ENCODE results near the gene RBMS3. TPM values are rescaled to one million over a fixed set of nuclear protein-coding genes. Genes with fewer than 3 reads are reported as not detected.

RBMS3 gene
- total and polyA plus RNA-seq, 9 donors: 11.6 to 79.2 (median 63.1) TPM

DNA sequence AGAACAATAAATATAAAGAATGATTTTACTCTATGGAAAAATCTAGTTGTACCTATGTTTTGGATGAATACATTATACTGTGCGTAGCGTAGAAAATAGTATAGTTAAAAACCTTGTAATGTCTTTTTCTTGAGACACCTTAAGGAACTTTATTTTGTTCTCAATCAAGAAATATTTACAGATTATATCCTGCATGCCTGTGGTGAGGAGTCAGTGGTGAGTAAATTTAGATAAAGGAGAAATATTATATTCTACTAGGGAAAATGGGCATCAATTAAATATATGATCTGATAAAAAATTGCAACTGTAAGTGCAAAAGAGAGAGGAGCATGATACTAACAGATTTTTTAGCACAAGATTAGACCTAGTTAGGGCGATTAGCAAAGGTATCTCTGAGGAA, 157.7 kb downstream of the RBMS3 start:
- no peak overlapping the region for H3K4me3 ChIP-seq
- TF ChIP-seq, protein P1, sequence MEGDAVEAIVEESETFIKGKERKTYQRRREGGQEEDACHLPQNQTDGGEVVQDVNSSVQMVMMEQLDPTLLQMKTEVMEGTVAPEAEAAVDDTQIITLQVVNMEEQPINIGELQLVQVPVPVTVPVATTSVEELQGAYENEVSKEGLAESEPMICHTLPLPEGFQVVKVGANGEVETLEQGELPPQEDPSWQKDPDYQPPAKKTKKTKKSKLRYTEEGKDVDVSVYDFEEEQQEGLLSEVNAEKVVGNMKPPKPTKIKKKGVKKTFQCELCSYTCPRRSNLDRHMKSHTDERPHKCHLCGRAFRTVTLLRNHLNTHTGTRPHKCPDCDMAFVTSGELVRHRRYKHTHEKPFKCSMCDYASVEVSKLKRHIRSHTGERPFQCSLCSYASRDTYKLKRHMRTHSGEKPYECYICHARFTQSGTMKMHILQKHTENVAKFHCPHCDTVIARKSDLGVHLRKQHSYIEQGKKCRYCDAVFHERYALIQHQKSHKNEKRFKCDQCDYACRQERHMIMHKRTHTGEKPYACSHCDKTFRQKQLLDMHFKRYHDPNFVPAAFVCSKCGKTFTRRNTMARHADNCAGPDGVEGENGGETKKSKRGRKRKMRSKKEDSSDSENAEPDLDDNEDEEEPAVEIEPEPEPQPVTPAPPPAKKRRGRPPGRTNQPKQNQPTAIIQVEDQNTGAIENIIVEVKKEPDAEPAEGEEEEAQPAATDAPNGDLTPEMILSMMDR (IDR thresholded peaks at IDR 0.05): no peak
- no peaks in the 10 kb centered on the region for H3K9me3 ChIP-seq
- DNase-seq: no peak
- H3K27me3 ChIP-seq: no peaks in the 10 kb centered on the region
- H3K4me1 ChIP-seq (ENCODE audit: insufficient read depth): no peaks in the 10 kb centered on the region
- H3K27ac ChIP-seq: no peak overlapping the region
- intact Hi-C loops (cut with DNase I): no loop called here
- no peaks in the 10 kb centered on the region for H3K36me3 ChIP-seq
- WGBS, 3 donors: 95 to 96% (median 96%) methylated on average over 3 of the region's 3 CpGs

DNA sequence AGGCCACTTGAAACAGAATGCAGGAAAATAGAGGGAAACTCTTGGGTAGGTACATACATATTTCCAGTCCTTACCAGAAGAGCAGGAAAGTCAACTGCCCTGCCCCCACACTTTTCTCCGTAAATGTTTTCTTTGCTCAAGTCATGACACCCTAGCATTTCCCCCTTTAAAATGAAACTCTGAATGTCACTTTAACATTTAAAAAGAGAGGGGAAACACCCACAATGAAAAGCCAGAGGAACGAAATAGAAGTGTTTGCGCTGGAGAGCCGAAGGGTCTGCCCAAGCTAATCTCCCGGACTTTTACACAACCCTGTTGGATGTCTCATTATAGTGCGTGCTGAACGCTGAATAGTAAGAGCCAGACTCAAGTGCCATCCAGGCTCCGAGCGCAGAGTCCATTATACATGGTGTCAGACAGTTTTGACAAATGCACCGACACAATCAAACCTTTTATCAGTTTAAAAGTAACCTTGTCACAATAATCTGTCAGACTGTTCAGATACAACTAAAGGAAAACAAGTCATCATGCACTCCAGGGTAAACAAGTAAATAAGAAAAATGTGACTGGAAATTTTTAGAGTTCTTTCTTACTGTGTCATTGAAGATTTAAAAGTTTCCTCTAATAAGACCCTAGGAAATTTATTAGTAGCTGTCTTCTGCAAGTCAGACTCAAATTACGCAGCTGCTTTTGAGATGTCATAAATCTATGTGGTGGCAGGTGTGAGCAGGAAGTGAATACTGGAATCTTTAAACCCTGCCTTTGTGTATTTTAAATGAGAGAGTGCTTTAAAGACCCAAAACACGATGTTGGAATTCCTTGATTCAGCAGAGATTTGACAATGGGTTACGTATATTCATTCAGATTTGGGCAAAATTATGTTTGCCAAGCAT, 159.8 kb downstream of the RBMS3 start:
- Histone ChIP-seq H3K27me3 (no peaks in the 10 kb centered on the region), H3K9me3 (no peaks in the 10 kb centered on the region), H3K36me3 (no peaks in the 10 kb centered on the region), H3K4me3 (no peak overlapping the region), H3K4me1 (ENCODE audit: insufficient read depth) (no peaks in the 10 kb centered on the region), H3K27ac (no peak overlapping the region)
- intact Hi-C loops (cut with DNase I): no loop called here
- TF ChIP-seq, protein P1 (IDR thresholded peaks at IDR 0.05): no peak
- DNase-seq: no peak
- WGBS, 3 donors: 80 to 88% (median 87%) methylated on average over 13 of the region's 13 CpGs

DNA sequence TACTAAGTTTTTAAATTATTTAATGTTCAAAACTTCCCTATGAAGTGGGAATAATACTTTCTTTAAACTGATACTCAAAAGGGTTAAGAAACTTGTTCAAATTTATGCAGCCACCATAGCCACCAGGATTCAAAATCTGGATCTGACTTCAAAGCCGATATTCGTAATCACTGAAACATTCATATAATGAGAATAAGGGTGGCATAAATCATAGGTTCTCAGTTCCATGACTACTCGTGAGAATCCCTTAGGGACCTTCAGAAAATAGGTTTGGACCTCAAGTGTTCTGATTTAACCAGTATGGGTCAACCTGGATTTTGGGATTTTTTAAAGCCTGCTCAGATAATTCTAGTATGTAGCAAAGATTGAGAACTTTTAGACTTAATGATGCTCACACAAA, 160.6 kb downstream of the RBMS3 start:
- intact Hi-C loops (cut with DNase I): no loop called here
- Histone ChIP-seq H3K36me3 (no peaks in the 10 kb centered on the region), H3K27me3 (no peaks in the 10 kb centered on the region), H3K4me3 (no peak overlapping the region), H3K27ac (no peak overlapping the region), H3K9me3 (no peaks in the 10 kb centered on the region), H3K4me1 (ENCODE audit: insufficient read depth) (no peaks in the 10 kb centered on the region)
- 73 to 88% (median 84%) methylated on average over 3 of the region's 3 CpGs for WGBS, 3 donors
- TF ChIP-seq, protein P1 (IDR thresholded peaks at IDR 0.05): no peak
- no peak for TF ChIP-seq POLR2A (IDR thresholded peaks at IDR 0.05)
- TF ChIP-seq EP300 (IDR thresholded peaks at IDR 0.05): no peak
- DNase-seq: no peak

DNA sequence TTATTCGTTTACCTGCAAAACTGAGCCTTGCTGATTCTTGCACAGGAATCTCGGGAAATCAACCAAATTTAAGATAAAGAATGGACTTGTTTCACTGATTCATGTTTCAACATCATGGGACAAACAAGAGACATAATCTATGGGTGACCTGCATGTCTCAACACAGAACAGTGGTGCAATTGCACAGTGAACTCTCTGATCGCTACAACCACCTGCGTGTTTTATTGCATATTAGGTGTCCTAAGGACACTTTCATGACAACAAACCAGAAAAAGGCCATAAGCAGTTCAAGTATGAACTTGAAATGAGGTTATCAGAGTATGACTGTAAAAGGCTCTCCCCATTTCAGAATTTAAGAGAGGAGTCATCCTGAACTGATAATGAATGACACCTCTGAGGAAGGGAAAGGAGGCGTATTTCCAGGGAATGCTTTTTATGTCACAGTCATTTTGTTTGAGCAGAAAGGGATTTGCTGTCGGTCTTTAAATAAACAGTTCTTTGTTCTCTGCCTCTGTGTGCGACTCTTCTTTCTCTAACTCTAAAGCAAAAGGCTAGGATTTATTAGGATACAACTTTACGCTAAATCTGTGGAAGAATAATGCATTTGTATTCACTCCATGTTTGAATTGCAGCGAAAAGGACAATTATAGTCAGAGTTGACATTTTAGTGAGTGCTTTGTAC, 167.2 kb downstream of the RBMS3 start:
- no peak overlapping the region for H3K4me3 ChIP-seq
- H3K36me3 ChIP-seq: no peaks in the 10 kb centered on the region
- peaks cover under 1% of the 10 kb centered on the region for H3K4me1 ChIP-seq (ENCODE audit: insufficient read depth)
- 96 to 98% (median 97%) methylated on average over 9 of the region's 9 CpGs for WGBS, 3 donors
- H3K27ac ChIP-seq: no peak overlapping the region
- no peaks in the 10 kb centered on the region for H3K9me3 ChIP-seq
- DNase-seq: no peak
- H3K27me3 ChIP-seq: no peaks in the 10 kb centered on the region
- intact Hi-C loops (cut with DNase I): no loop called here
- TF ChIP-seq EP300 (IDR thresholded peaks at IDR 0.05) (no peak), POLR2A (IDR thresholded peaks at IDR 0.05) (no peak)
- TF ChIP-seq, protein P1 (IDR thresholded peaks at IDR 0.05): no peak
